Measurements from ENCODE around the gene PDPK1.

The PDPK1 gene

DNA sequence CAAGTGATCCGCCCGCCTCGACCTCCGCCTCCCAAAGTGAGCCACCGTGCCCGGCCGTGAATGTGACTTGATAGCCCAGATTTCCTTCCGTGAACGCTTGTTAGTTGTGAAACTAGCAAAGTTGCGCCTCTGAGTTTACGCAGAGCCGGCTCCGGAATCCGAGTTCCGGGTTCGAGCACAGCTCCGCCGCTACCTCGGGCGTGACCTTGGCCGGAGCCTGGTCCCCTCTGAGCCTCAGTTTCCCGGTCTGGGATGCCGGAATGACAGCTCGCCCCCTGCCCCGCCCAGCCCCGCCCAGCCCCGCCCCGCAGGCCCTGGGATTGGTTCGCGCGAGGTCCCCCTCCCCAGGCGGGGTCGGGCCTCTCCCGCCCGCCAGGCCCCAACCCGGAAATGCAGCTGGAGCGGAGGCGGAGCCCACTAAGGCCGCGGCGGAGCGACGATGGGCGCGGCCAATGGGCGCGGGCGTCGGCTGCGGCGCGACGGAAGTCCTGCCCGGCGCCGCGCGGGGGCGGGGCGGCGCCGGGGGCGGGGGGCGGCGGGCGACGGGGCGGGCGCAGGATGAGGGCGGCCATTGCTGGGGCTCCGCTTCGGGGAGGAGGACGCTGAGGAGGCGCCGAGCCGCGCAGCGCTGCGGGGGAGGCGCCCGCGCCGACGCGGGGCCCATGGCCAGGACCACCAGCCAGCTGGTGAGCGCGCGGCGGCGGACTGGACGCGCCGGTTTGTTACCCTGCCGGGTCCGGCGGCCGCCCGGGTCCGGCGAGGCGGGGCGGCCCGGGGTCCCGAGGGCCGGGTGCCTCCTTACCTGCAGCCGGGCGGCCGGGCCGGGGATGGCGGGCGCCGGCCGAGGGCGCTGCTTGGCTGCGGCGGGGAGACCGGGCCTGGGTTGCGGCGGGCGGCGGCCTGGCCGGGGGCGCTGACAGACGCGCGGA, at the start of gene PDPK1:
TSS of gene PDPK1 (plus strand) at position 571 of the 929 bp plus-strand sequence. CDS start at position 663, 92 bp downstream.
- DNase-seq = peak; percentile 87 to 89

DNA sequence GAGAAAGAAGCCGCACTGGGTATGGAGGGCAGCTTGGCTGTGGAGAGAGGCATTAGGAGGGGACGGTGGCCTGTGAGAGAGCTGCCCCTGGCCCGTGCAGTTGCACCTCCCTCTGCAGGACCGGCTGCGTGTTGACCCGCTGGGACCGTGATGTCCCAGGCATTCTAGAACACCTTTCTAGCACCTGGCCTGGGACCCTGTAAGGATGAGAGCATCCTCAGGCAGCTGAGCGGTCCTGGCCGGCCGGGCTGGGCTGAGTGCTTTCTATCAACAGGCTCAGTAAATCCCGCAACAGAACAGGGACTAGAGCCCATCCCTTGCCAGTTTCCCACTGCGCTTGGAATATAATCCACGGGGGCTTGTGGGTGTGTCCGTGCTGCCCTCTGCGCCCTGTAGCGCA, 48.2 kb upstream of the PDPK1 start:
- no peak for DNase-seq

DNA sequence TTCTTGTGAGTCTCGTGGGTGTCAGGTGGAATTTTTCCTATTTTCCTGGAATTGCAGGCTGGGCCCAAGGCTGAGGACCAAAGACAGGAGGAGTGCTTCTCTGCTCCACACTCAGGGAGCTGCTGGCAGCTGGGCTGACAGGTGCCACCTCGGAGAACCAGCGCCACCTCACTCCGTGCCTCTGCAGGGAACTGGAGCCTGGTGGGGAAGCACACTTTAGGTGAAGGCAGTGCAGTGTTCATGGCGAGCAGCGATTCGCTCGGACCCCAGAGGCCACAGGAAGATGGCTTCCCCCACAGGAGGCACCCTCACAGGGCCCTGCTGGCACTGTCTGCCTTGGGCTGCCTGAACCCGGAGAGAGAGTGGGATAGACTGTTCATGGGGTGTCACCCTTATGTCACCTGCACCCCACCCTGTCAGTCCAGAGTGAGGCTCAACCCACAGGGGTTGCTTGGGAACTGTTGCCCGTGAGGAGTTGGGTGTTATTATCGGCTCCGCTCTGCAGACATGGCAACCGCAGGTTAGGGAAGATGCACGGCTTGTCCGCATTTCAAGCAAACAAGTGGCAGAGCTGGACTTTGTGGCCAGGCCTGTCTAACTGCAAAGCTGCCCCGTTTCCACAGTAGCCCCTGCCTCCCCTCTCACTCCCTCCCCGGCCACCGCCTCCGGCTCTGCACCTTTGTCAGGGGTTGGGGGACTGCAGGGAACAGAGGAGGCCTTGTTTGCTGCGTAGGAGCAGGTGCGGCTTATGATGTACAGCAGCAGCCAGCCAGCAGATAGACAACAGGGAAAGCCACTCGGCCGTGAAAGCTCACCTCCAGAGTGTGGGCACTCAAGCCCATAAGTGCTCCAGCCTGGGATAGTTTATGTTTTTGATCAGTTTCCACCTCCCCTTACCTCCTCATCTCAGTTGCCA, 47.4 kb upstream of the PDPK1 start:
- DNase-seq = no peak

DNA sequence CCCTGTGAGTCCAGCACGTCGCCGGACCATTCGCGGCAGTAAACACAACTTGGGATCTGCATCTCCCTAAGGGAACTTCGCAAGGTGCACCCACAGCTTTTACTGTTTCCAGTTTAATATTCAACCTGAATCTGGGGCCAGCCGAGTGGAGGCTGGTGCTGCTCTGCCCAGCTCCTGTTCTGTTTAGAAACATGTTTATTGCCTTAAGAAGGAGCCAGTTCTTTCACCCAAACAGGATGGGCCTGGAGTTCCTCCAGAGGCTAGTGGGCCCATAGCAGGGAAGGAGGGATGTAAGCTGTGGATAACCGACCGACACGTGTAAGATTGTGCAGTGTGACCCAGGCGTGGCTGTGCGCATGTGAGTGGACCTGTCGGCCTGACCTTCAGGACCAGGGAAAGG, 45.5 kb upstream of the PDPK1 start:
- no peak for DNase-seq

- no peak for DNase-seq
These were observed 44.2 kb upstream of the PDPK1 start for GRCh38 chr16:2493605-2494004.

GRCh38 chr16:2494616-2495015, 43.2 kb upstream of the PDPK1 start:
- DNase-seq = no peak

GRCh38 chr16:2495041-2495440, 42.8 kb upstream of the PDPK1 start:
- DNase-seq = no peak

GRCh38 chr16:2496223-2497115, 41.4 kb upstream of the PDPK1 start:
- DNase-seq = no peak

DNA sequence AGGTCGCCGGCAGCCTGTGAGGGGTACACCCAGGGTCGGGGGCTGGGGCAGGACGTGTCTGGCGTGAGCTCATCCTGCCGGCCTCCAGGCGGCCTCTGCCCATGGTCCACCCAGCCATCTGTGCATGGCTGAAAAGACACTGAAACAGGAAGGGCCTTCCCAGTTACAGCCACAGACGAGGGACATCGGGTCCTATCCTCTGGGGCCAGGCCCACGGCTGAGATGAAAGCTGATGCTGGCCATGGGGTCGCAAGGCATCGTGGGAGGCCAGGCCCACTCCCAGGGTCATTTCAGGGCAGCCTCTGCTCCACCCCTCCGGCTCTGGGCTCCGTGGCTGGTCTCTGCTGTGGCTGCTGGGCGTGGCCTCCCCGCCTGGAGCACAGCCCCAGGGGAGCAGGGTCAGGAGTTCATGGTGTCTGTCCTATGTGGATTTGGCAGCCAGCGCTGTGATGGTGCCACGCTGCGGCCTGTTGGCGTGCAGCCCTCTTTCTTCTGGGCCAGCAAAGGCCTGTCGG, 40.6 kb upstream of the PDPK1 start:
- no peak for DNase-seq

DNA sequence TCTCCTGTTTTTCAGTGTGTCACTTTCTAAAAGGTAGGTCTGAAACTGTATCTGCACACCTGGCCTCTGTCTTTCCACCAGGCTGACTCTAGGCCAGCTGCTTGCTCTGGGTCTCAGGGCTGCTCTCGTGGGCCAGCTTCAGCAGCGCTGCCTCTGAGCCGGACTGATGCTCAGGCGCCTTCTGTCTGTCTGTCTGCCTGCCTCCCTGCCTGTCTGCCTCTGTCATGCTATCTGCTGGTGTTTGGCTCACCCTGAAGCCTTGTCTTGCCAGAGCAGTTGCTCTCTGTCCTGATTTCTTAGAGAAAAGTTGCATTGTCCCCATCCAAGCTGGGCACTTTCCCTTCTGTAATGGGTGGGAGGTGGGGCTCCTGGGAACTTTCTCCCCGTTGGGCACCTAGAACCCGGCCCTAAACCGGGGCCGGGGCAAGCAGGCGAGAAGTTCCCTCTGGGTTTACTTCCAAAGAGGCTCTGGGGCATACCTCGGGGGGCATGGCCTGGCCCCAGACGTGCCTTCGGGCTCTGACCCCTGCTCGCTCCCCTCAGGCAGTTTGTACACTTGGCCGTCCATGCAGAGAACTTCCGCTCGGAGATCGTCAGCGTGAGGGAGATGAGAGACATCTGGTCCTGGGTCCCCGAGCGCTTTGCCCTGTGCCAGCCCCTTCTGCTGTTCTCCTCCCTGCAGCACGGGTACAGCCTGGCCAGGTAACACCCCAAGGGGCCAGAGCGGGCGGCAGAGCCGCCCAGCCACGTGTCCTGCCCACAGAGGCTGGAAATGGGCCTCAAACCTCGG, 39.9 kb upstream of the PDPK1 start:
- no peak for DNase-seq

DNA sequence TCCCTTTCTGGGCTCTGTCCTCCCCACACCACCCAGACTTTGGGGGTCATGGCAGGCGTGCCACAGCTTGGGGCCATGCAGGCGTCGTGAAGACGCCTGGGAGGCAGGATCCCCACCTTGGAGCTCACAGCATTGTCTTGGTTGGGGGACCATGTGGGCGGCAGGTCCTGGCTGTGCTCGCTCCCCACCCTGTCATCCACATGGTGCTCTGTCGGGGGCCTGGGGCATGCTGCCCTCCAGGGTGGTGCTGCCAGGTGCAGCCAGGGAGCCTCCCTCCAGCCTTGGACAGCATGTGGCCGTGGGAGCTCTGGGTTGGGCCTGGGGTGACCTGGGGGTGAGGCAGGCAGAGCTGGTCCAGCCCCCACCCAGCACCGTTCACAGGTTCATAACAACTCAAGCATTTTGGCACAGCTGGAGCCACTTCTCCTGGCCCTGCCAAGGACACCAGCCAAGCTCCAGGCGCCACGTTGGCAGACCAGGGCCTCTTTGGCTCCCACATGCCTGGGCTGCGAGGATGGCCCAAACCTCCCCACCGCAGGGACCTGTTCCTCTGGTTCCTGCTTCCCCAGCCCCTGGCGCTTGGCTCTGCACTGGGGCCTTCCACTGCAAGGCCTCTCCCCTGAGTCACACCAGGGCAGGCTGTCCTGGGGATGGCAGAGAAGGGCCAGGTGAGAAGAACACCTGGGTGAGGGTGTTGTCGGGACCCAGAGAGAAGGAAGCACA, 39.1 kb upstream of the PDPK1 start:
- DNase-seq = no peak

DNA sequence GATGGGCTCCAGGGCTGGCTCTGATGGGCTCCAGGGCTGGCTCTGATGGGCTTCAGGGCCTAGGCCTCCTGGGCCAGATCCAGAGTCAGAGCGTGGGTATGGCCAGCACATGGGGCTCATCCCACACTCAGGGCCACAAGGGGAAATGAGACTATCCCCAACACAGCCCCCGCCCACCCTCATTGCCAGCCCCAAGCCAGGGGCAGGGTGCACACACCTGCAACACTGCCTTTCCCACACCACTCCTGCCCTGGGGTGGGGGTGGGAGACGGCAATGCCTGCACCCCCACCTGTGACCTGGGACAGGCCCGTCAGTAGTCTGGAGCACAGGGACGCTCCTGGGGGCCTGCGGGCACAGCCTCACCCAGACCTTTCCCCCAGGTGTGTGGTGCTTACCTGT, 38.4 kb upstream of the PDPK1 start:
- no peak for DNase-seq

DNA sequence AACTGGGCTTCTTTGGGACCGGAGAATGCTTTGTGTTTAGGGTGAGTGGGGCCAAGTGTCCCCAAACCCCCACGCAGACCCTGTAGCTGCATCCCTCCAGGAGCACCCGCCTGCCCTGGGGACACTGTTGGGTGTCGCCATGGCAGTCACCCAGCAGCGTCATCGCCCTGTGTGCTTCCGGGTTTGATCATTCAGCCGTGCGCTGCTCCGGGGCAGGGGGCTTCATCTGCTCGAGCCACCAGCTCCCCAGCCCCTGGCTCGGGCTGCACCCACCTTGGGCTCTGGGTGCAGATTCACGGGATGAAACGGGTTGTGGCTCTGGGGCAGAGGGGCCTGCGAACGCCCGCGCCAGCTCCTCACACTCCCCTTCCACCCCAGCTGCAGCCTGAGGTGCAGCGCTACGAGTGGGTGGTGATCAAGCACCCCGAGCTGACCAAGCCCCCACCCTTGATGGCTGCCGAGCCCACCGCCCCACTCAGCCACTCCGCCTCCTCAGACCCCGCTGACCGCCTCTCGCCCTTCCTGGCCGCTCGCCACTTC, 37.9 kb upstream of the PDPK1 start:
- no peak for DNase-seq

DNA sequence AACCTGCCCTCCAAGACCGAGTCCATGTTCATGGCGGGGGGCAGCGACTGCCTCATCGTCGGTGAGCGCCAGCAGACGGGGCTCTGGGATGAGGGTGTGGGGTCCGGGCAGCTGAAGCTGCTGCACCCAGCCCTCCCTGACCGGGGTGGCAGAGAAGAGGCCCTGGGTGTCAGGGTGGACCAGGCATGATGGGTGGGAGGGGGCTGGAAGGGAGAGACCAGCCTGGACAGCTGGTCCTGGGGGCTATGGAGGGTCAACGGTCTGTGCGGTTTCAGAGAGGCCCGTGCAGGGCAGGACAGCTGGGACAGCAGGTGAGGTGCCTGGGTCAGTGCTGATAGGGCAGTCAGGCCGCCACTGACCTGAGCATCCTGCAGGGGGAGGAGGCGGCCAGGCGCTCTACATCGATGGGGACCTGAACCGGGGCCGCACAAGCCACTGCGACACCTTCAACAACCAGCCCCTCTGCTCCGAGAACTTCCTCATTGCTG, 37.3 kb upstream of the PDPK1 start:
- no peak for DNase-seq

DNA sequence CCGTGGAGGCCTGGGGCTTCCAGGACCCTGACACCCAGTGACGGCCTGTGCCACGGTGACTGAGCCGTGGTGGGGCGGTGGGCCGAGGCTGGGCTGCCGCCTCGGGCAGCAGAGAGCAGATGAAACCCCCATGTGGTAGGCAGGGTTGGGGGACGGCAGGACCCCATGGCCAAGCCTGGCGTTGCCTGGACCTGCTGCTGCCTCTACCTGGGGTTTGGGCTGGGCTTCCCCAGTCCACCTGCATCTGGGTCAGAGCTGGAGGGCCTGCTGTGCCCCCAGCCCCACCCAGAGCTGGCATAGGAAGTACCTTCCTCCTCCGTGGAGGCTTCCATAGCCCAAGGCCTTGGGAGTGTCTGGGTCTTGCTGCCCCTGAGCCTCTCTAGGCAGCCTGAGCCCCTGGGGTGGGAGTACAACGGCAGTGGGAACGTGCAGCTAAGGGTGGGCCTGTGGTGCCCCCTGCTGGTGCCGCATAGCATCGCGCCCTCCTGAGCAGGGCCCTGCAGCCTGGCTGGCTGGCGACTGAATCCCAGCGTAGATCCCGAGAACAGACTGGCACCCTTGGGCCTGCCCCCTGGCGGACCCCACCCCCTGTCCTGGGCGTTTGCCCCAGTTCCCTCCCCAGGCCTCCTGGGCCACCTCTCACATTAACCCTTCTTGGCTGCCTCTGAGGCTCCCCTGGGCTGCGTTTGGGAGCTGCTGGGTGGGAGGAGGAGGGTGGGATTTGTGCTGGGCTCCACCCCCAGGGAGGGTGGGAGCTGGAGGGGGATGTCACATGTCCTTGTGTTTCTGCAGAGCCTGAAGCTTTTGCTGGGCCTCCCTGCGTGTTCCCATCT, 36.7 kb upstream of the PDPK1 start:
- peak; percentile 78 to 86 for DNase-seq

GRCh38 chr16:2501946-2502895, 35.6 kb upstream of the PDPK1 start:
- no peak for DNase-seq

- no peak for DNase-seq
These were observed 32.1 kb upstream of the PDPK1 start for GRCh38 chr16:2505695-2506094.

DNA sequence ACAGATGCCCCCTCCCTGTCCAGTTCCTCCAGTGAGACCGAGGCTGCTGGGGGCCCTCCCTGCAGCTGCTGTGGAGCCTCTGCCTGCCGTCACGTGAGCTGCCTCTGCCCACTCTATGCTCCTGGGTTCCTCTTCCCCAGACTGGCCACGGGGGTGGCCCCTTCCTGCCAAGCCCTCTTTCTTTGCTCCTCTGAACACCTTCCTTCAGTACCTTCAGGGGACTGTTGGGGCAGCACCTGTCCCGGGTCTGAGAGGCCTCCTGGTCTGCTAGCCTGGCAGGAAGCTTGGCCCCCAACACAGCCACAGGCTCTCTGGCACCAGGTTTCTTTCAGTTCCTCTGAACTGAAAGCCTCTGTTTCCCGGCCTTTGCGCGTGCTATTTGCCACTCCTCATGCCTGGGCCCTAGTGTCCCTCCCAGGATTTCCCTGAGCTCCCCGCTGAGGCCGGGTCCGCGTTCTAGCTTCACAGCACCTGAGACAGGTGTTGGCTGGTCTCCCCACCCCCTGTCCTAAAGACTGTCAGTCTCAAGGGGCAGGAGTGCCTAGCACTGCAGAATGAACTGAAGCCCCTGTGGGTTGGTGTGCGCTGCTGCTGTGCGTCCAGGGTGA, 30.7 kb upstream of the PDPK1 start:
- no peak for DNase-seq

All from stimulated activated CD4-positive, alpha-beta T cell treated with anti-CD3 and anti-CD28 coated beads, Interleukin-2, amount 100 ng/mL, for 48 hours (primary cell).